Measurements from ENCODE around the gene CENPT. TPM values are rescaled to one million over a fixed set of nuclear protein-coding genes. Genes with fewer than 3 reads are reported as not detected.

CENPT gene
- total and polyA plus RNA-seq, 10 of the 15 experiments (the other 5 are each of a cell fraction or from before 2014, with no cell fraction given), result 1.1 to 45.7 (median 24.5) TPM

DNA sequence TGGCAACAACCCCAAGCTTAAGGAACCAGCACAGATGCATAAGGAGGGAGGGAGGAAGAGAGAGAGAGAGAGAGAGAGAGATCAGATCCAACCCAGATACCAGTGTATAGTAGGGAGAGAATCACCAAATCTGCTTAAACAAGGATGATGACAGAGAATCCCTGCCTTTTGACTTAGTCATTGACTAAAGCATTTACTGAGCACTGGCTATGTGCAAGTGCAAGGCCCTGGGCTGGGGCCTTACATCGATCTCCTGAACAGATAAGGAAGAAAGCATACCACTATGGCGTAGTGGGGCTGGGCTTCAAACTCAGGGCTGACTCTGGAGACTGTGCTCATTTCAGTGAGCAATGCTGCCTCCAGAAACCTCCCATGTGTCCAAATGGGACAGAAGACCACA lies 25.0 kb downstream of the CENPT start:
- no peak overlapping the region for H3K4me3 ChIP-seq
- ChIA-PET SMC1A (ENCODE audit: uncharacterized antibody, unreplicated experiment) (no interaction called here), CTCF (no interaction called here), POLR2A (no interaction called here), RAD21 (ENCODE audit: unreplicated experiment) (no interaction called here)
- H3K4me1 ChIP-seq (ENCODE audit: control insufficient read depth, insufficient read depth, low read length), result no peaks in the 10 kb centered on the region
- H3K27me3 ChIP-seq (replicated peaks in 1 of 2; ENCODE audit: control insufficient read depth in 2 of 2, insufficient read depth in 2 of 2, low read length in 1 of 2), result no peaks in the 10 kb centered on the region
- intact Hi-C loops (cut with micrococcal nuclease; ENCODE audit: unreplicated experiment) (no loop called here), in situ Hi-C loops (cut with MboI) (no loop called here)
- no peak overlapping the region for H3K9ac ChIP-seq (ENCODE audit: control insufficient read depth, insufficient read depth, low read length)
- FAIRE-seq (no peak), DNase-seq (ENCODE audit: low read depth, low spot score) (no peak), ATAC-seq (no peak)
- H3K4me2 ChIP-seq (ENCODE audit: control insufficient read depth, insufficient read depth), result no peak overlapping the region
- no peaks in the 10 kb centered on the region; the same call in 1 of the 2 replicates for H4K20me1 ChIP-seq (ENCODE audit: control insufficient read depth, insufficient read depth)
- H2AFZ ChIP-seq (ENCODE audit: control insufficient read depth, low read depth, low read length), result no peak overlapping the region
- WGBS (ENCODE audit: insufficient coverage, insufficient replicate concordance, low lambda C conversion rate, missing lambda C conversion rate), result 84% methylated on average over 2 of the region's 2 CpGs
- TF ChIP-seq JUND (IDR thresholded peaks at IDR 0.05; ENCODE audit: low read depth, low read length), result no peak
- TF ChIP-seq YBX1 (IDR thresholded peaks at IDR 0.05), result no peak
- TF ChIP-seq, protein P1, sequence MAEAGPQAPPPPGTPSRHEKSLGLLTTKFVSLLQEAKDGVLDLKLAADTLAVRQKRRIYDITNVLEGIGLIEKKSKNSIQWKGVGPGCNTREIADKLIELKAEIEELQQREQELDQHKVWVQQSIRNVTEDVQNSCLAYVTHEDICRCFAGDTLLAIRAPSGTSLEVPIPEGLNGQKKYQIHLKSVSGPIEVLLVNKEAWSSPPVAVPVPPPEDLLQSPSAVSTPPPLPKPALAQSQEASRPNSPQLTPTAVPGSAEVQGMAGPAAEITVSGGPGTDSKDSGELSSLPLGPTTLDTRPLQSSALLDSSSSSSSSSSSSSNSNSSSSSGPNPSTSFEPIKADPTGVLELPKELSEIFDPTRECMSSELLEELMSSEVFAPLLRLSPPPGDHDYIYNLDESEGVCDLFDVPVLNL (IDR thresholded peaks at IDR 0.05; ENCODE audit: low read depth, low read length), result no peak
- TF ChIP-seq, protein P2, sequence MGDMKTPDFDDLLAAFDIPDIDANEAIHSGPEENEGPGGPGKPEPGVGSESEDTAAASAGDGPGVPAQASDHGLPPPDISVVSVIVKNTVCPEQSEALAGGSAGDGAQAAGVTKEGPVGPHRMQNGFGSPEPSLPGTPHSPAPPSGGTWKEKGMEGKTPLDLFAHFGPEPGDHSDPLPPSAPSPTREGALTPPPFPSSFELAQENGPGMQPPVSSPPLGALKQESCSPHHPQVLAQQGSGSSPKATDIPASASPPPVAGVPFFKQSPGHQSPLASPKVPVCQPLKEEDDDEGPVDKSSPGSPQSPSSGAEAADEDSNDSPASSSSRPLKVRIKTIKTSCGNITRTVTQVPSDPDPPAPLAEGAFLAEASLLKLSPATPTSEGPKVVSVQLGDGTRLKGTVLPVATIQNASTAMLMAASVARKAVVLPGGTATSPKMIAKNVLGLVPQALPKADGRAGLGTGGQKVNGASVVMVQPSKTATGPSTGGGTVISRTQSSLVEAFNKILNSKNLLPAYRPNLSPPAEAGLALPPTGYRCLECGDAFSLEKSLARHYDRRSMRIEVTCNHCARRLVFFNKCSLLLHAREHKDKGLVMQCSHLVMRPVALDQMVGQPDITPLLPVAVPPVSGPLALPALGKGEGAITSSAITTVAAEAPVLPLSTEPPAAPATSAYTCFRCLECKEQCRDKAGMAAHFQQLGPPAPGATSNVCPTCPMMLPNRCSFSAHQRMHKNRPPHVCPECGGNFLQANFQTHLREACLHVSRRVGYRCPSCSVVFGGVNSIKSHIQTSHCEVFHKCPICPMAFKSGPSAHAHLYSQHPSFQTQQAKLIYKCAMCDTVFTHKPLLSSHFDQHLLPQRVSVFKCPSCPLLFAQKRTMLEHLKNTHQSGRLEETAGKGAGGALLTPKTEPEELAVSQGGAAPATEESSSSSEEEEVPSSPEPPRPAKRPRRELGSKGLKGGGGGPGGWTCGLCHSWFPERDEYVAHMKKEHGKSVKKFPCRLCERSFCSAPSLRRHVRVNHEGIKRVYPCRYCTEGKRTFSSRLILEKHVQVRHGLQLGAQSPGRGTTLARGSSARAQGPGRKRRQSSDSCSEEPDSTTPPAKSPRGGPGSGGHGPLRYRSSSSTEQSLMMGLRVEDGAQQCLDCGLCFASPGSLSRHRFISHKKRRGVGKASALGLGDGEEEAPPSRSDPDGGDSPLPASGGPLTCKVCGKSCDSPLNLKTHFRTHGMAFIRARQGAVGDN (IDR thresholded peaks at IDR 0.05), result no peak
- TF ChIP-seq, protein P3, sequence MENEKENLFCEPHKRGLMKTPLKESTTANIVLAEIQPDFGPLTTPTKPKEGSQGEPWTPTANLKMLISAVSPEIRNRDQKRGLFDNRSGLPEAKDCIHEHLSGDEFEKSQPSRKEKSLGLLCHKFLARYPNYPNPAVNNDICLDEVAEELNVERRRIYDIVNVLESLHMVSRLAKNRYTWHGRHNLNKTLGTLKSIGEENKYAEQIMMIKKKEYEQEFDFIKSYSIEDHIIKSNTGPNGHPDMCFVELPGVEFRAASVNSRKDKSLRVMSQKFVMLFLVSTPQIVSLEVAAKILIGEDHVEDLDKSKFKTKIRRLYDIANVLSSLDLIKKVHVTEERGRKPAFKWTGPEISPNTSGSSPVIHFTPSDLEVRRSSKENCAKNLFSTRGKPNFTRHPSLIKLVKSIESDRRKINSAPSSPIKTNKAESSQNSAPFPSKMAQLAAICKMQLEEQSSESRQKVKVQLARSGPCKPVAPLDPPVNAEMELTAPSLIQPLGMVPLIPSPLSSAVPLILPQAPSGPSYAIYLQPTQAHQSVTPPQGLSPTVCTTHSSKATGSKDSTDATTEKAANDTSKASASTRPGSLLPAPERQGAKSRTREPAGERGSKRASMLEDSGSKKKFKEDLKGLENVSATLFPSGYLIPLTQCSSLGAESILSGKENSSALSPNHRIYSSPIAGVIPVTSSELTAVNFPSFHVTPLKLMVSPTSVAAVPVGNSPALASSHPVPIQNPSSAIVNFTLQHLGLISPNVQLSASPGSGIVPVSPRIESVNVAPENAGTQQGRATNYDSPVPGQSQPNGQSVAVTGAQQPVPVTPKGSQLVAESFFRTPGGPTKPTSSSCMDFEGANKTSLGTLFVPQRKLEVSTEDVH (IDR thresholded peaks at IDR 0.05; ENCODE audit: low read depth, partially characterized antibody), result no peak
- no peak for TF ChIP-seq YY1 (IDR thresholded peaks at IDR 0.05; ENCODE audit: low read depth, low read length)
- TF ChIP-seq ASH2L (IDR thresholded peaks at IDR 0.05; ENCODE audit: borderline replicate concordance, low read depth), result no peak
- no peak for TF ChIP-seq NR2C1 (IDR thresholded peaks at IDR 0.05)
- no peak for TF ChIP-seq BRCA1 (IDR thresholded peaks at IDR 0.05; ENCODE audit: low read depth, low read length)
- TF ChIP-seq RFX5 (IDR thresholded peaks at IDR 0.05; ENCODE audit: low read depth, low read length), result no peak
- no peak for TF ChIP-seq CHD2 (IDR thresholded peaks at IDR 0.05; ENCODE audit: borderline replicate concordance, low read depth, low read length)
- TF ChIP-seq SPI1 (IDR thresholded peaks at IDR 0.05; ENCODE audit: borderline replicate concordance, insufficient read depth, low read depth, low read length), result no peak
- TF ChIP-seq, protein P4, sequence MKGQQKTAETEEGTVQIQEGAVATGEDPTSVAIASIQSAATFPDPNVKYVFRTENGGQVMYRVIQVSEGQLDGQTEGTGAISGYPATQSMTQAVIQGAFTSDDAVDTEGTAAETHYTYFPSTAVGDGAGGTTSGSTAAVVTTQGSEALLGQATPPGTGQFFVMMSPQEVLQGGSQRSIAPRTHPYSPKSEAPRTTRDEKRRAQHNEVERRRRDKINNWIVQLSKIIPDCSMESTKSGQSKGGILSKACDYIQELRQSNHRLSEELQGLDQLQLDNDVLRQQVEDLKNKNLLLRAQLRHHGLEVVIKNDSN (IDR thresholded peaks at IDR 0.05; ENCODE audit: borderline replicate concordance, extremely low read length, insufficient read depth, low read depth, low read length), result no peak
- no peak for TF ChIP-seq TBL1XR1 (IDR thresholded peaks at IDR 0.05; ENCODE audit: low read depth, low read length)
- TF ChIP-seq CREM (IDR thresholded peaks at IDR 0.05; ENCODE audit: low read depth), result no peak
- no peak for TF ChIP-seq SP1 (IDR thresholded peaks at IDR 0.05; ENCODE audit: low read depth, low read length)
- no peaks in the 10 kb centered on the region for H3K9me3 ChIP-seq (replicated peaks; ENCODE audit: control insufficient read depth, insufficient read depth, low read length)
- no TSS peak for BruUV-seq (replicated peaks)
- peaks cover 0 to under 1% of the 10 kb centered on the region in 2 experiments; a peak in 2 of 4 replicates for H3K36me3 ChIP-seq (ENCODE audit: control insufficient read depth in 2 of 2, insufficient read depth in 2 of 2, low read length in 1 of 2)
- H3K27ac ChIP-seq (ENCODE audit: control insufficient read depth, insufficient read depth), result no peak overlapping the region
- no peaks in the 10 kb centered on the region for H3K79me2 ChIP-seq (ENCODE audit: control insufficient read depth, insufficient read depth, low read length)

Measured in GM12878 (cell line).